GM23338 (cell line): ENCODE results near the gene STAP2. TPM values are rescaled to one million over a fixed set of nuclear protein-coding genes. Genes with fewer than 3 reads are reported as not detected.

ENCODE experiments used
- ATAC-seq: fragments of 200-7000 bp; cut with Tn5 transposase; 3 replicates; pipeline ENCODE4 v1.9.1; 2020
- DNase-seq: peaks from one replicate; pipeline ENCODE4 v3.0.0-alpha.2; 2015; ENCODE audit warnings: low spot score
- H2AFZ ChIP-seq: fragments of 200-600 bp; sonication (generic); 2 replicates; pipeline ENCODE4 v1.8.0; 2016; ENCODE audit warnings: antibody characterized with exemption, mild to moderate bottlenecking, moderate library complexity
- H3F3A ChIP-seq: fragments of 200-600 bp; sonication (generic); replicated peaks from 2 replicates; pipeline ENCODE4 v1.8.0; 2017; ENCODE audit warnings: antibody characterized with exemption, mixed run types, low read depth
- H3K27ac ChIP-seq: fragments of 200-600 bp; sonication (generic); 2 replicates; pipeline ENCODE4 v1.6.1; 2016; ENCODE audit warnings: low read depth
- H3K27me3 ChIP-seq: fragments of 200-600 bp; sonication (generic); 2 replicates; pipeline ENCODE4 v1.8.0; 2016; ENCODE audit warnings: mild to moderate bottlenecking, mixed run types, moderate library complexity; ENCODE audit not compliant: insufficient read depth
- H3K36me3 ChIP-seq: fragments of 200-600 bp; sonication (generic); 2 replicates; pipeline ENCODE4 v1.8.0; 2016; ENCODE audit warnings: mild to moderate bottlenecking; ENCODE audit not compliant: insufficient read depth
- H3K4me1 ChIP-seq: fragments of 200-600 bp; sonication (generic); 2 replicates; pipeline ENCODE4 v1.8.0; 2016; ENCODE audit warnings: mild to moderate bottlenecking, moderate library complexity; ENCODE audit not compliant: insufficient read depth
- H3K4me2 ChIP-seq: fragments of 200-600 bp; sonication (generic); 2 replicates; pipeline ENCODE4 v1.7.1; 2017; ENCODE audit warnings: mixed run types
- H3K4me3 ChIP-seq: fragments of 200-600 bp; sonication (generic); 2 replicates; pipeline ENCODE4 v1.6.1; 2016; ENCODE audit warnings: mixed run types
- H3K79me2 ChIP-seq: fragments of 200-600 bp; sonication (generic); replicated peaks from 2 replicates; pipeline ENCODE4 v1.8.0; 2017; ENCODE audit warnings: mild to moderate bottlenecking; ENCODE audit not compliant: insufficient read depth
- H3K9me2 ChIP-seq: fragments of 200-600 bp; sonication (generic); 2 replicates; pipeline ENCODE4 v1.8.0; 2017; ENCODE audit not compliant: insufficient read depth
- H4K20me1 ChIP-seq: fragments of 200-600 bp; sonication (generic); replicated peaks from 2 replicates; pipeline ENCODE4 v1.8.0; 2017; ENCODE audit warnings: mild to moderate bottlenecking; ENCODE audit not compliant: insufficient read depth
- H3K27ac Mint-ChIP-seq: 2 replicates; pipeline ENCODE4 v1.8.0; 2020; ENCODE audit warnings: inconsistent platforms, mild to moderate bottlenecking, moderate library complexity, mixed read lengths
- H3K27me3 Mint-ChIP-seq: 3 replicates; pipeline ENCODE4 v1.8.0; 2022; ENCODE audit warnings: low read depth, mild to moderate bottlenecking, moderate library complexity, mixed read lengths, inconsistent platforms; ENCODE audit not compliant: insufficient read depth, poor library complexity
- H3K36me3 Mint-ChIP-seq: 3 replicates; pipeline ENCODE4 v1.8.0; 2021; ENCODE audit warnings: low read depth, mild to moderate bottlenecking, inconsistent platforms, moderate library complexity, mixed read lengths
- H3K4me1 Mint-ChIP-seq: 3 replicates; pipeline ENCODE4 v1.8.0; 2020; ENCODE audit warnings: mild to moderate bottlenecking, inconsistent platforms, mixed read lengths
- H3K4me3 Mint-ChIP-seq: 3 replicates; pipeline ENCODE4 v1.8.0; 2021; ENCODE audit warnings: moderate library complexity, mild to moderate bottlenecking, inconsistent platforms, mixed read lengths
- H3K9me3 Mint-ChIP-seq: 3 replicates; pipeline ENCODE4 v1.8.0; 2020; ENCODE audit warnings: moderate library complexity, mild to moderate bottlenecking, inconsistent platforms, mixed read lengths
- CREB1 ChIP-seq: fragments of 250-450 bp; sonication (Bioruptor Pico); IDR thresholded peaks from 2 replicates; pipeline ENCODE4 v1.5.0; 2020; ENCODE audit warnings: low read depth, mild to moderate bottlenecking, moderate library complexity
- CTCF ChIP-seq, 2 experiments: fragments of 200-600 bp in 1 of 2; sonication (generic) in 1 of 2; conservative IDR thresholded peaks; 2 replicates each; pipeline versions ENCODE4 v1.5.1 to v1.6.1; 2016 to 2017; ENCODE audit warnings: antibody characterized with exemption in 2 of 2, low read depth in 2 of 2, mild to moderate bottlenecking in 2 of 2, moderate library complexity in 1 of 2
- ETS1 ChIP-seq: IDR thresholded peaks from 2 replicates; pipeline ENCODE4 v1.6.1; 2016; ENCODE audit warnings: antibody characterized with exemption
- JUNB ChIP-seq: IDR thresholded peaks from one replicate; pipeline ENCODE4 v1.6.1; 2016; ENCODE audit warnings: antibody characterized with exemption; ENCODE audit not compliant: unreplicated experiment
- NANOG ChIP-seq: IDR thresholded peaks from 2 replicates; pipeline ENCODE4 v1.6.1; 2016; ENCODE audit warnings: antibody characterized with exemption, borderline replicate concordance
- POLR2AphosphoS5 ChIP-seq: IDR thresholded peaks from 2 replicates; pipeline ENCODE4 v1.6.1; 2016; ENCODE audit warnings: antibody characterized with exemption, low read depth
- STAT1 ChIP-seq: IDR thresholded peaks from one replicate; pipeline ENCODE4 v1.6.1; 2016; ENCODE audit warnings: antibody characterized with exemption; ENCODE audit not compliant: unreplicated experiment
- ZNF114 ChIP-seq: fragments of 250-450 bp; sonication (Bioruptor Pico); IDR thresholded peaks from 2 replicates; pipeline ENCODE4 v1.5.0; 2020; ENCODE audit warnings: mild to moderate bottlenecking, moderate library complexity
- ZNF331 ChIP-seq: fragments of 250-450 bp; sonication (Bioruptor Pico); IDR thresholded peaks from 2 replicates; pipeline ENCODE4 v1.5.0; 2020; ENCODE audit warnings: low read depth, mild to moderate bottlenecking, moderate library complexity
- polyA plus RNA-seq: library from polyadenylated mRNA; unstranded; fragments of >200 nt; fragmentation: Nextera tagmentation; extraction: Ambion mirVana; gene quantifications from 2 replicates; pipeline ENCODE4 v1.2.1, GENCODE V29; 2016
- total RNA-seq: library from RNA; depleted of rRNA; stranded (reverse); fragments of >200 nt; shearing (Covaris generic); gene quantifications from 2 replicates; pipeline ENCODE4 v1.2.3, GENCODE V29; 2014

STAP2 gene
- total and polyA plus RNA-seq, 2 experiments from 2014 or later, result 15.1 to 20.7 TPM

DNA sequence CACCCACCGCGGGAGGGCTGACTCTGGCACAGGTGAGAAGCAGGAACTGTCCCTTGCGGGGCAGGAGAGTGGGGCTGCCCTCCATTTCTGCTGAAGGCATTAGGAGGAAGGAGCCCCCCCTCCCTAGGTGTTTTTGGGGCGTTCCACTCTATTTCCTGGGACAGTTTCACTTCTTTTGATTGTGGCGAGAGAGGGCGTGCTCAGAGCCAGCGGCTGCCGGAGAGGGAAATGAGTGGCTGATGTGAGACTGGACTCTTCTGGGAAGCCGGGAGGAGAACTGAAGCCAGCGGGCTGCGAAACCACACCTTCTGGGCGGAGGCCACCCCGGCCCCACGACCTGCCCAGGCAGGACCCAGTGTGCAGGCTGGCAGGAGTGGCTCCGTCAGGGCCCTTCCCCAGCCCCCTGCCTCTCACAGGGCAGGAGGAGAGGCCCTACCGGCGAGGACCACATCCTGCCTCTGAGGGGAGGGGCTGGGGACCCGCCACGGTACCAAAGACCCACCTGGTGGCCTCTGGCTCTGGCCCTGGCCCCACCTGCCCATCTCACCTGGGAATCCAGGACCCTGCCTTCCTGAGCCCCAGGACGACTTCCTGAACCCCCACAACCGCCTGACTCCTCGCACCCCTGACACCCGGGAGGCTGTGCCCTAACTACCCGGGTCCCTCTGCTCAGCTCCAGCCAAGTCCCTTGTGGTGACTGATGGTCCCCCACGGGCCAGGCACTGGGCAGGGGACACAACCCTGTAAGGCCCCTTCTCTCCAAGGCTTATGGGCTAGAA, 30.7 kb upstream of the STAP2 start:
- Histone ChIP-seq H3K4me2 (peak overlapping the region; percentile 55; the same call in 1 of the 2 replicates), H4K20me1 (peaks cover 11% of the 10 kb centered on the region; the same call in 1 of the 2 replicates), H3K4me3 (no peak overlapping the region), H3F3A (peaks cover 8% of the 10 kb centered on the region; the same call in 1 of the 2 replicates), H3K4me1 (peaks cover 10% of the 10 kb centered on the region), H2AFZ (no peak overlapping the region), H3K9me2 (no peaks in the 10 kb centered on the region), H3K36me3 (no peaks in the 10 kb centered on the region), H3K79me2 (peaks cover 35% of the 10 kb centered on the region), H3K27me3 (no peaks in the 10 kb centered on the region), H3K27ac (peak overlapping the region; percentile 66; the same call in 1 of the 2 replicates)
- Mint-ChIP-seq H3K27ac (peak overlapping the region; percentile 94), H3K27me3 (peaks cover 26% of the 10 kb centered on the region), H3K9me3 (no peaks in the 10 kb centered on the region), H3K4me1 (peaks cover 28% of the 10 kb centered on the region), H3K4me3 (peak overlapping the region; percentile 21; the same call in 1 of the 3 replicates), H3K36me3 (no peaks in the 10 kb centered on the region)
- DNase-seq (peak; percentile 47), ATAC-seq (peak; percentile 38)
- TF ChIP-seq CREB1 (CRISPR knock-in tag), result no peak
- no peak for TF ChIP-seq CTCF (conservative IDR thresholded peaks at IDR 0.05; ENCODE audit: low read depth in 2 of 2)
- no peak for TF ChIP-seq POLR2AphosphoS5
- no peak for TF ChIP-seq ETS1

GRCh38 chr19:4368128-4368820, 29.6 kb upstream of the STAP2 start:
- H3K27me3 ChIP-seq, result no peaks in the 10 kb centered on the region
- no peak overlapping the region for H3K4me3 ChIP-seq
- peaks cover 10% of the 10 kb centered on the region for H3K4me1 ChIP-seq
- Mint-ChIP-seq H3K4me3 (no peak overlapping the region), H3K36me3 (peaks cover 4% of the 10 kb centered on the region; the same call in 1 of the 3 replicates), H3K9me3 (no peaks in the 10 kb centered on the region), H3K4me1 (peaks cover 23% of the 10 kb centered on the region), H3K27me3 (peaks cover 23% of the 10 kb centered on the region), H3K27ac (peak overlapping the region; percentile 94)
- H4K20me1 ChIP-seq, result peaks cover 11% of the 10 kb centered on the region; the same call in 1 of the 2 replicates
- peak overlapping the region; percentile 66; the same call in 1 of the 2 replicates for H3K27ac ChIP-seq
- no peak for ATAC-seq
- peaks cover 24% of the 10 kb centered on the region; the same call in 1 of the 2 replicates for H3K79me2 ChIP-seq
- no peaks in the 10 kb centered on the region for H3K9me2 ChIP-seq
- no peak overlapping the region for H3K4me2 ChIP-seq
- peaks cover 8% of the 10 kb centered on the region; the same call in 1 of the 2 replicates for H3F3A ChIP-seq
- H3K36me3 ChIP-seq, result no peaks in the 10 kb centered on the region
- DNase-seq, result no peak
- H2AFZ ChIP-seq, result no peak overlapping the region
- TF ChIP-seq ETS1 (no peak), JUNB (no peak), STAT1 (no peak), ZNF331 (no peak), ZNF114 (no peak), POLR2AphosphoS5 (no peak), CREB1 (CRISPR knock-in tag) (no peak), NANOG (no peak)
